Measurements from ENCODE around the gene CEP41.

Gene CEP41

DNA sequence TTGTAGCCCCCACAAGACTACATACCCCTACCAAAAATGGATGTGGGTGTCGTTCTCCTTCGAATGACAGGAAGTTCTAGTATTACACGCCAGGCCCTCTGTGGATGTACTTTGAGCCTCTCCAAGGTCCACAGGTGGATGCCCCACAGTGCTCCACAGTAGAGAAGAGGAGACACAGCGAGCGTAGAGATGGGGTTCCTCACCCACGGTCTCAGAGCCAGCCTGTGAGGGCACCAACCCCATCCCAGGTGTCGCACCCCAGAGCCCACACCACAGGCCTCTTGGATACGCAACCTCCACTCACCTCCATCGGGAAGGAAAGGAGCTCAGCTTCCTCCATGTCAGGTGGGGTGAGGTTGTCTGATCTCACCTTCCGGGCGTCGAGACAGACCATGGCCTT lies 93.9 kb downstream of the CEP41 start:
- no peak for DNase-seq

DNA sequence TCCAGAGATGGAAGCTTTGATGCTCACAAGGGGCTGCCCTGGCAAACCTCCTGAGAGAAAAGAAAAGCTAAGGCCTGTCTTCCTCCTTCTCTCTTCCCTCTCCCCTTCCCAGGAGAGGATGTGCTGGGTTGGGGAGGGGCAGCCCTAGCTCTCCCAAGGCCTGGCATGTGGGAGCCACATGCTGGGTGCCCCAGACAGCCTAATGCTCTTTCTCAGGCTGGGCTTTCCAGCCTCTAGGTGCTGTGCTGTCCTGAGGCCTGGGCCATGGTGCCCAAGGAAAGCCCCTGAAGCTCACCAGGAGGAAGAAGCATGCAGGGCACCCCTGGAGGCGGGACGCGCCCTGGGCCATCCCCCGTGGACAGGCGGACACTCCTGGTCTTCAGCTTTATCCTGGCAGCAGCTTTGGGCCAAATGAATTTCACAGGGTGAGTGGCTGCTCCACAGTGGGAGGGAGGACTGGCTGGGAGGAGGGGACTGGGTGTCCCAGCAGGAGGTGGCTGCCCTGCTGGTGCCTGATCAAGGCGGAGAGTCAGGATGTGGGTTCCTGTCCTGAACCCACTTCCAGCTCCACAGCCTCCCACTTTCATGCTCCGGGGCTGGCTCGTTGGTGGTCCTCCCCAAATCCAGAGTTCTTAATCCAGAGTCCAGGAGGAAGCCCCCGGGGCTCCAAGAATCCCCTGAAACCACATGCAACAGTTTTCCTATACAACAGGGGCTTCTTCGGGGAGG lies 94.5 kb downstream of the CEP41 start:
- DNase-seq = no peak

- DNase-seq = no peak
These were observed 95.1 kb downstream of the CEP41 start for GRCh38 chr7:130345725-130346124.

- no peak for DNase-seq
These were observed 95.7 kb downstream of the CEP41 start for GRCh38 chr7:130345136-130345535.

DNA sequence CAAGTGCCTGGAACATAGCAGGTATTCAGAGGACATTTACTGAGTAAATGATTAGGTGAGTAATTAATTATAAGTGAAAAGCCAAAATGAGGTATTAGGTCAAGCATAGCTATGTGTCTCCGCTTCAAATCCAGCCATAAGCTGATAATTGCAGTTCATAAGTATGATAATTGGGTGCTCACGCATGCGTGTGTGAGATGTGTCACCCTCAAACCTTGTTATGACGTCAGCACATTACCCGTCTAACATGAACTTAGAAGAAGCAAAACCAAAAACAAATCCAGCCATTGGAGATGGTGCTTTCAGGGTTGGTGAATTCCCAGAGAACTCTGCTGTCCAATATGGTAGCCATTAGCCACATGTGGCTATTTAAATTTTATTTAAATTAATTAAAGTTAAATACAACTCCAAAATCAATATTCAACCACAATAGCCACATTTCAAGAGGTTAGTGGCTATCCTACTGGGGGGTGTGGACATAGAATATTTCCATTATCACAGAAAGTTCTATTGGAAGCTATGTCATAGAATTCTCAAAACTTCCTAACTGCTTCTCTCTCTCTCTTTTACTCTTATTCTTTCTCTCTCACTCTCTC lies 96.4 kb downstream of the CEP41 start, which contains the start of gene CPA5:
Gene CPA5, plus strand, starts transcription at position 546 of the 596 bp plus-strand sequence. CDS start 1,670 bp downstream, outside the sequence.
- no peak for DNase-seq
